ENCODE results near the gene GEMIN4.
"Not testable (repeated sequence)": the region's sequence is repeated elsewhere in the genome, so short reads cannot be mapped to it uniquely, and the experiment has no call there.

DNA sequence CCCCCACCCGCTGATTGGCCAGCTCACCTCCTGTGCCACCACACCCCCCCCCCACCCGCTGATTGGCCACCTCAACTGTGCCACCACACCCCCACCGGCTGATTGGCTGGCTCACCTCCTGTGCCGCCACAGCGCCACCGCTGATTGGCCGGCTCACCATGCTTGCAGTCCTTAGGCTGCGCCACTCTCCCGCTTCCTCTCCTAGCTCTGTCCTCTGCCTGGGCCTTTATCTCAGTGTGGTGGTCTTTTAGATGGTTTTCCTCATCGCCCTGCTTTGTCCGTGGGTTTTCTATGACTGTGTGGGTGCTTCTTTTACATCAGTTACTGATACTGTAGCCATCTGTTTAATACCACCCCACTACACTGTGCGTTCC is 38.8 kb upstream of the GEMIN4 start:
- TF ChIP-seq, protein P1, sequence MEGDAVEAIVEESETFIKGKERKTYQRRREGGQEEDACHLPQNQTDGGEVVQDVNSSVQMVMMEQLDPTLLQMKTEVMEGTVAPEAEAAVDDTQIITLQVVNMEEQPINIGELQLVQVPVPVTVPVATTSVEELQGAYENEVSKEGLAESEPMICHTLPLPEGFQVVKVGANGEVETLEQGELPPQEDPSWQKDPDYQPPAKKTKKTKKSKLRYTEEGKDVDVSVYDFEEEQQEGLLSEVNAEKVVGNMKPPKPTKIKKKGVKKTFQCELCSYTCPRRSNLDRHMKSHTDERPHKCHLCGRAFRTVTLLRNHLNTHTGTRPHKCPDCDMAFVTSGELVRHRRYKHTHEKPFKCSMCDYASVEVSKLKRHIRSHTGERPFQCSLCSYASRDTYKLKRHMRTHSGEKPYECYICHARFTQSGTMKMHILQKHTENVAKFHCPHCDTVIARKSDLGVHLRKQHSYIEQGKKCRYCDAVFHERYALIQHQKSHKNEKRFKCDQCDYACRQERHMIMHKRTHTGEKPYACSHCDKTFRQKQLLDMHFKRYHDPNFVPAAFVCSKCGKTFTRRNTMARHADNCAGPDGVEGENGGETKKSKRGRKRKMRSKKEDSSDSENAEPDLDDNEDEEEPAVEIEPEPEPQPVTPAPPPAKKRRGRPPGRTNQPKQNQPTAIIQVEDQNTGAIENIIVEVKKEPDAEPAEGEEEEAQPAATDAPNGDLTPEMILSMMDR (IDR thresholded peaks at IDR 0.05 in 4 of 5, conservative IDR thresholded peaks at IDR 0.05 in 1 of 5): not testable (repeated sequence)
- TF ChIP-seq POLR2A (IDR thresholded peaks at IDR 0.05): not testable (repeated sequence)

Data from gastrocnemius medialis (tissue), 4 donors.